NCI-H187 treated with DMSO at 0.1 percent for 48 hours (cell line): Measurements from ENCODE around the gene TWIST2.

Experiments used
- DNase-seq: peaks from one replicate; lab custom pipeline; 2025; lab: John Stamatoyannopoulos, UW

The TWIST2 gene

DNA sequence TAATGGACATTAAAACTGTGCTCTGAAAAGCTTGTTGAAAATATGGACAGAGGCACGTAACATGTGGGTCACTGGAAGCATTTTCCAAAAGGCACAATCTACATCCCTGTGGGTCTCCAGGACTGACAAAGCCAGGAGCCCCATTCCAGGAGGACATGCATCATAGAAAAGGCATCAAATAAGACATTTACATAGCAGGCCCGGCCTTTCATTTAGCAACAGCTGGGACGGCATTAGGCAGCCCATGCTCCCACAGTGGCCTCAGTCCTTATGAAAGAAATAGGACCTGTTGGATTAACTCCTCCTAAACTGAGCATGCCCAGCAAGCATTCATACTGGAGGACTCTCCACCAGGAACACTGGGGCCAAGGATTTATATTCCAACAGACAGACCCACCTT, 72.2 kb downstream of the TWIST2 start:
- DNase-seq, result no peak

DNA sequence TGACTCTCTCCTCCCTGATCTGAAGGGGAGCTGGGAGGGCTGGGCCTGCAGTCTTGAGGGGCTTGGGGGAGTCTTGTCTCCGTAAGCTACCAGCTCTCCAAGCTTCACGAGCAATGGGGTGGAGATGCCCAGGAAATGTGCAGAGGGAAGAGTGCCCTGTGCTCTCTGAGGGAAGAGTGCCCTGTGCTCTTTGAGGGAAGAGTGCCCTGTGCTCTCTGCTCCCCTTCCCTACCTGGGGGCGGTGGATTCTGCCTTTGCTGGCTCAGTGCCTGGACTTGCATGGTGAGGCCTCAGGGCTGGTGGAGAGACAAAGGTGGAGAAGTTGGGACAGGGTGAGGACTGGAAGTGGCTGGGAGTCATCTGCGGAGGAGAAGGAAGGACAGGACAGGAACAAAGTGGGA, 72.7 kb downstream of the TWIST2 start:
- no peak for DNase-seq

DNA sequence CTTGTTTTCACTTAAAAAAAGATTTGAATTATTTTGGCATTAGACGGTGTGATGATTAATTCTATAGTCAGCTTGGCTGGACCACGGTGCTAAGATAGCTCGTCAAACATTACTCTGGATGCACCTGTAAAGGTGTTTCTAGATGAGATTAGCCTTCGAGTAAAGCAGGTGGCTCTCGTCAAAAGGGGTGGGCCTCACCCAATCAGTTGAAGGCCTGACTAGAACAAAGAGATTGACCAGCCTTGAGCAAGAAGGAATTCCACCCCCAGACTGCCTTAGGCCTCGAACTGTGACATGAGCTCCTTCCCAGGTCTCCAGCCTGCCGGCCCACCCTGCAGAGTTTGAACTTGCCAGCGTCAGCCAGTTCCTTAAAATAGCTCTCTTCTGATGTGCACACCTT, 73.4 kb downstream of the TWIST2 start:
- no peak for DNase-seq

DNA sequence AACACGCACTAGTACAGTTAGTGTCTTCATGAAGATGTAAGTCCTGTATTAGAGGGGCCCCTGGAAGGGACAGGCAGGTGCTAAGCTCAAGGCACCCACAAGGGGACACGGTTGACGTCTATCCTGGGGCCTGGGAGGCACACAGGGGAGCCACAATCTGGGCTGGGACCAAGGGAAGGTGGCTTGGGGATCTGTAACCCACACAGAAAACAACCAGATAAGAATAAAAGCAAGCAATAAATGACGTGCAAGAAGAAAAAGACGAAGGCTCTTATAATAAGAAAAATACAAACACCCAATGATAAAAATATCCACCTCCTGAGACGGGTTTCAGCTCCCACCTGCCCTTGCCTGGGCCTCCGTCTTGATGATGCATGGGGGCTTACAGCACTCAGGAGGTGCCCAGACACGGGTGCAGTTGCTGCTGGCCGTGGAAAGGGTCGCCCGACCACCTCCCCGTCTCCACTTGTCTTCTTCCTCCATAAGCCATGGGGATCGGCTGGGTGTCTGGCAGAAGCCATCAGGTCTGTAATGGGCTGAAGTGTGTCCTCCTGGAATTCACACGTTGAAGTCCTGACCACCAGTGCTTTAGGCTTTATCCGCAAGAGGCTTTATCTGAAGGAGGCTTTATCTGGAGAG, 73.9 kb downstream of the TWIST2 start:
- DNase-seq, result no peak

DNA sequence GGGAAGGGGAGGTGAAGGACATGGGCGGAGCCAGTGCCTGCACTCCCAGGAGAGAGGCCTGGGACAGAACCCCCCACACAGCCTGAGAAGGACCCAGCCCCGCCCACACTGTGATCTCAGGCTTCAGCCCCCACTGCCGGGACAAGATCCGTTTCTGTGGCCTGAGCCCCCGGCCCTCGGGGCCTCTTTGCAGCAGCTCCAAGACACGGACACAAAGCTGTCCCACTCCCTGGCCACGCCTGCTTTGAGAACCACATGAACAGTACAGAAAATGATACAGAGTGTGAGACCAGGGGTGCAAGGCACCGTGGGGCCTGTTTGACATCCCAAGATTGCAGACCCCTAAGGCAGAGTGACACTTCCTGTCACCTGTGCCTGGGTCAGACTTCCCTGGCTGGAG, 74.5 kb downstream of the TWIST2 start:
- no peak for DNase-seq

DNA sequence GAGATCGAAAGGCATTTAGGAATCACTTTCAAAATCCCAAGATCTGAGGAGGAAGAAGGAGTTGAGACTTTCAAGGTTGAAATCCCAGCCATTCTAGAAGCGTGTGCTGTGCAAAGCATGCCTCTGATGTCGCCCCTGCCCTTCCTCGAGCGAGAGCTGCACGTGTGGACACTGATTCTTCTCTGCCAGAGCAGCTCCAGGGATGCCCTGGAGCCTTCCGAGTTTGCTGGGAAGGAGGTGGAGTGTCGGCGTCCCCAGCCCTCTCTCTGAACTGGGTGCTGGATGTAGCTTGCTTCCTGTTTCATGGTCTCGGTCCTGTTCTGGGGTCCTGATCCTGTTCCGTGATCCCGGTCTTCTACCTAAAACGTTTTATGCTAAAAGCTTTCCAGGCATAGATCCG, 76.1 kb downstream of the TWIST2 start:
- no peak for DNase-seq

DNA sequence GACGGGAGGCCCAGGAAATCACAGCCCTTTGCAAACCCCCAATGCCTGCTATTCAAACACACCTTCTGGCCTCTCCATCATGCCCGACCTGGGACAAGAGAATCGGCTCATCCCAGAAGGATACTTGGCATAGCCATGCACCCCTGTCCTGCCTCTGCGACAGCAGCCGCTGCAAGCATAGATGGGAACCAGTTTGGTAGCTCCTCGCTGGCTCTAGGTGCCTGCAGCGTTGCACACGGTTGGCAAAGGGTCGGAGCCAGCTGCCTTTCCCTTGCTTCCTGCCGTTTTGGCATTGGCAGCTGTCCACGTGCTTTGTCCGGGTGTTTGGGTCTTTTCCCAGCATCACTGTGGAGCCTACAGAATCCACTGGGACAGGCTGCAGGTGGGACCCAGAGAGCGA, 76.9 kb downstream of the TWIST2 start:
- no peak for DNase-seq

DNA sequence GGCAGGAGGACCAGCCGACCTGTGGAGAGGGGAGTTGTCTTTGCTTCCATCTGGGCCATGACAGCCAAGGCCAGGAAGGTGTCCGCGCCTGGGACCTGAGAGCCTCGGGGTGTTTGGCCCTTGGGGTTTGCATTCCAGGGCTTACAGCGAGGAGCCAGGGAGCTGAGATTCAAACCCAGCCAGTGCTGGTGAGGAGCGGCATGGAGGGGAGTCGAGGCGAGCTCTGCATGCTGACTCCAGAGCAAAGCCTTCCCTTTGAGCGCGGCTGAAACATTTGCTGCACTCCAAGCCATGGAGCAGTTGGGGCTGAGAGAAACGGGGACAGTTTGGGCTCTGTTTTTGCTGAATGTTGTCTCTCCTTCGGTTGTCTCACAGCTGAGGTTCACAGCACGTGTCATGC, 77.4 kb downstream of the TWIST2 start:
- no peak for DNase-seq

DNA sequence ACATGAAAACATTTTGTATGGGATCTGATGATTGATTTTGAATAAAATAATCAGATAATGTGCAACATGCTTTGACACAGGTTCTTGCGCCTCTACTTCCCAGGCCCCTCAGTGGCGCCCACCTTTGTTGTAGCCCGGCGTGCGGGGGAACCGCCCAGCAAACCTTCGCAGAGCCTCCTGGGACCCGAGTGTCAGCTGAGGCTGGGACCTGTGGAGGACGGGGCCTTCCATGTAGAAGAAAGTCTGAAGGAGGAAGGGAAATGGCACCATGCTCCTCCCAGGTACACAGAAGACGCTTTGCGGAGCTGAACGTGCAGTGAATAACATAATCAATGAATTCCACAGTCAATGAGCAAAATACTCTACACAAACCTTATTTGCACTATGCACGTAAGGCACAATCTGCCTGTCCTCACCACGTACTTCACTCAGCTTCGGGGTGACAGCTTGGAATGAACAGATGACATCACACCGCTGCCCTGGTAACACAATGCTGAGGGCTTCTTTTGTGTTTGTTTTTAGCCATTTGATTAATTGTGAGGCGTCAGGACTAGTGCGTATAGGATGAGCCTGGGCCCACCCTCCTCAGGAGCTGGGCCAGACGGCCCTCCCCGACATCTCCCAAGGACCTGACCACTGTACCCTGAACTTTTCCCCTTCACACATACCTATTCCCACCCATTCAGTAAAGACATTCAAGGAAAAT, 78.1 kb downstream of the TWIST2 start:
- DNase-seq, result no peak

DNA sequence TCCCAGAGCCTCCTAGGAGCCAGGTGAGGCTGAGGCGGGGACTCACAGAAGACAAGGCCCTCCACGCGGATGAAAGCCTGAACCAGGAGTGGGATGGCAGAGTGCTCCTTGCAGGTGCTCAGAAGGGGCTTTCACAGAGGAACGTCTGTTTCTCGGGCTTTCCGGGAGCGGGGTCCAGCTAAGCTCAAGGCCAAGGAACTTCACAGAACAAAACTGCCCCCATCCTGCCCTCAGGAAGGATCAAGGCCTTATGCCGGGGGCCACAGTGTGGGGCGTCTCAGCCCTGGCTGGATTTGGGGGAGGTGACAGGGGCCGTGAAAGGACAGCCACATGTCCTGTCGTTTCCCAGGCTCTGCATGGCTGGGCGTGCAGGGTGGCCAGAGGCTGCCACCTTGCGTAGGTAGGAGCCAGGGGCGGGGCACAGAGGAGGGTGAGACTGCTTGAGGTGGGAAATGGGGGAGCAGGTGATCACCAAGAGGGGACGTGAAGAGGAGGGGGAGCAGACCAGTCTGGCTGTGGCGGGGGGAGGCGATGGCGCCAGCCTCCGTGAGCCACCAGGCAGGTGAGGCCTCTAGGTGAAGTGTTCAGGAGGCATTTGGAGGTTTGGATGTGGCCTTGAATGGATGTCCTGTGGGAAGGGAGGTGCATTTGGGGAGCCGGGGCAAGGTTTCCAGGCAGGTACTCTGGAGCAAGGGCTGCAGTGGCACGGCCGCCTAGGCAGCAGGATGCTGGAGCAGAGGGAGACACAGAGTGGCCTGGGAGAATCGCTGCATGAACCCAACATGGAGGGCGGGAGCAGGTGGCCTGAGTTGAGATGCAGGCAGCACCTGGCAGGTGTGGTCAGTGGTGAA, 79.1 kb downstream of the TWIST2 start:
- no peak for DNase-seq

DNA sequence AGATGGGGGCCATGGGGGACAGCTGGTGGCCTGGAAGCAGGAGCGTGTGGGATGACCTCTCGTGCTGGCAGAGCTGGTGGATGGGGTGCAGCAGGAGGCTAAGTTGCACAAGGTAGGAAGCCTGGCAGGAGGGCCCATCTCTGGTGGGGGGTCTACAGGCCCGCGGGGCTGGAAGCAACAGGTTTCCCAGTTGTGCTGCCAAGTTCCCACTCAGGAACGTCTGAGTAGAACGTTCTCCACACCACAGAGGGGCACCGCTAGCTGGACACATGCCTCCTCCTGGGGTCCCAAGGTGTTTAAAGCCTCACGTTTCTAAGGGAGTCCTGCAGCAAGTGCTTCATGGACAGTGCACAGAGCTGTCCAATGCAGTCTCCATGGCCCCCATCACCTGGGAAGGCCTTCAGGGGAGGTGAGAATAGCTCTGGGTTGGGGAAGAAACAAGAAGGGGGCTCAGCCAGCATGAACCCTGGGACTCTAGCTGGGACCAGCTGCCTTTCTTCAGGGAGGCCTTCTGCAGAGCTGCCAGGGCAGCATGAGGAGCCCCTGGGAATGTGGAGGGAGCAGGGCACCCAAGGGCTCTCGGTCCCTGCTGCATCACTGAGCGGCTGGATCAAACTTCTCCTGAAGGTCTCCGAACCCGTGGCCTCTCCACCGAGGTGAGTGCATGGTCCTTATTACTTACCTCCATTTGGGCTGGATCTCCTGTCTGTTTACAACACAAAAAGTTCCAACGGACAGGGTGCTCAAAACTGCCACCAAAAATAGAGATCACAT, 80.0 kb downstream of the TWIST2 start:
- DNase-seq, result no peak

DNA sequence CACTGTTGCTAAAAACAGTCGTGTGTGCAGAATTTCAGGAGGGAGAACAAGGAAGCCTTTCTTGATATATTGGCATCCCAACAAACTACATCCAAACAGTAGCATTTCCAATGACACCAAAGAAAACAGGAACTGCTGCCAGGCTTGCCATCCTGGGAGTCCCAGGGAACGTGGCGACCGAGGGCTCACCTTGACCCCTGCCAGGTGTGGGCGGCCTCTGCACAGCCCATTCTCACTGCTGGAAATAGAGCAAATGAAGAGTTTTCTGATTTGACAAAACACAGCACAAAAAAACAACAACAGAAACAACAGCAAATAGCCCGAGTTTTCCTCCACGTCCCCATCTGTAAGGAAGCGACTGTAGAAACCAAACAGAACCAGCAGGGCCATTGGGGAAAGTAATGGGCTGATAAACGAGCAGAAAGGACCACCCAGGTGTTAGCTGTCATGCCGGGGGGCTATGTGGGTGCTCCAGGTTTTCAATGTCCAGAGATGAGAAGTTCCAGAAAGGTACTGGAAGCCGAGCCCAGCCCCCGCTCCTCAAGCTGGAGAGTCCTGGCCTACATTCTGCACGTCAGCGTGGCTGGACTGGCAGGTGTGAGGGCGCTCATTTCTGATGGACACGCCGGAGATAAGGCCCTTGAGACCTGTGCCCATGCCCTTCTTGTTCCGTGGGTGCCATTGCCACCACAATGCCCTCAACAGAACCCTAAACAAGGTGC, 80.8 kb downstream of the TWIST2 start:
- no peak for DNase-seq

DNA sequence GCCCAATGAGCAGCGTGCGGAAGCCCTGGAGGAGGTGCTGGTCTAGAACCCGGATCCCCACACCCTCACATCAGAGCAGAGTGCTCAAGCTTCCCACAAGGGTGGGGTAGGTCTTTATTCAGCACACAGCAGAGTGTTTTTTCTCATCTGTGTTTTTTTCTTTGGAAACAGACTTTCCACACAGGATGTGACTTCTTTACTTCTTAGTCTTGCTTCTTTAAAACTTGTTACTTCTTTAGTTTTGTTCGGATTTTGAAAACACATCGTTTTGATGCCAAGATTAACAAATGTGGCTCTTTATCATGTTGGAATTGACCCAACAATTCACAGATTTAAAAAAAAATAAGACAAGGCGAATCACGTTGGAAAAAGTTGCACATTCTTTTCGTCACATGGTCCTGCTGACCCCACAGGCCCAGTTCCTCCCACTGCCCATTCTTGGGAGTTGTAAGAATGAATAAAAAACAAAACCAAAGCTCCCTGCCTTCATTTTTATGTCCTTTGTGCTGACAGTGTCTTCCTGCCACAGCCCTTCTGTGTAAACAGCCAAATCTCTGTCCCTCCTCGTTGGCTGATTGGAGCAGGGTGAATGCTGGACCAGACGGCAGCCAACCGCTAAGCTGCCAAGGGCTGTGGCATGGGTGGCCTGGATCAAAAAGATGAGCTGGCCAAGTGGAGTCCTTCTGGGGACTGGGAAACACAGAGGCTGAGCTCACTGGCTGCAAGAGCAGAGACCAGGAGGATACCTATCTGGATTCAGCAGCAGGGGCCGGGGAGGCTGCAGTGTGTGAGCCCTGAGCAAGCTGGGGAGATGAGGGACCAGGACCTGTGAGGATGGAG, 81.6 kb downstream of the TWIST2 start:
- no peak for DNase-seq

DNA sequence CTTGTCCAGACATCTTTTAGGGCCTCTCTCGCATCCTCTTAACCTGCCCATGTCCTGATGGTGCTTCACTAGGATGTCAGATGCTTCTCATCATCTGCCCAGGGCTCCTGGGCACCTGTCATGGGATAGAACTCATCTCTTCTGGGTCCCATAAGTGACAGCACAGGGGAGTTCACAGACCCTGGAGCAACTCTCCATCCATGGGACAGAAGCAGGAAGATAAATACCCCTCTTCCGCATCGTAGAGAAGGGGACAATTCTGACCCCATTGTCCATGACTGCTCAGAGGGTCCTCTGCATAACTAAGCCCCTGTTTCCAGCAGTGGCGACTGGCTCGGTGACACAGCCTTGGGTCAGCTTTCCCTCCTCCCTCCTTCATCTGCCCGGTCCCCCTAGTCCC, 82.3 kb downstream of the TWIST2 start:
- DNase-seq, result no peak

DNA sequence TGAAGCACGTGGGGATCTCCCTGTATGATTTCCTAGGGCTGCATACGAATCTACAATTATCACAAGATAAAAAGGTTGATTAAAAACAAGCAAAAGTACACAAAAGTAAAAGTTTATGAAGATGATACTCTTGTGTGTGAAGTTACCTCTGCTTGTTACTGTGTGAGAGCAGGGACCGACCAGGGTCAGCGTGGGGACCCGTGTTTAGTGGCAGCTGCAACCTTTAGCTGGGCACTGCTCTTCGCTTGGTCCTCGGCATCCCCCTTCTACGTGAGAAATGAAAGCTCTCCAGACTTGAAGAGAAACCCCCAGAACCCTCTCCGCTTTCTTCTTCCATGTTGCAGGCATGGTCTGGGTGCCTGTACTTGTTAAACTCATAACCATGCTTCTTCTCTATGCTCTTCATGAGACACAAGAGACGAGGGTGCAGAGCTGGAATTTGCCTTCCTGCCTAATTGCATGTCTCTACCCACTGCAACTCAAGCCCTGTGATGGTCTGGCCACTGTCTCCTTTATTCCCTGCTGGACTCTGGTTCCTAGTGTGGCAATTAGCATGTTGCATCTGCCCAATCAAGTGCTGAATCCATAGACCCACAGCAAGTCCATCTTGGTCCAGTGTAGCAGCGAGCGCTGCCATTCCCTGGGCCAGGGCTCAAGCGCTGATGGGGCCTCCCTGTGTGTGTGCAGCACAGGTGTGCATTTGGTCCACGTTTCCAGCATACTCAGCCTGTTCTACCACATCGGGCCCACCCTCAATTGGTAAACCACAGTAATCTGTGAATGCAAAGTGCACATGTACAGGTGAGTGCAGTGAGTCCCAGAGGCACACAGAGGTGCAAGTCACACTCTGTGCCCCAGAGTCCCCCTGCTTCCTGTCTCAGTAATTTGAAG, 88.5 kb downstream of the TWIST2 start:
- DNase-seq, result no peak

DNA sequence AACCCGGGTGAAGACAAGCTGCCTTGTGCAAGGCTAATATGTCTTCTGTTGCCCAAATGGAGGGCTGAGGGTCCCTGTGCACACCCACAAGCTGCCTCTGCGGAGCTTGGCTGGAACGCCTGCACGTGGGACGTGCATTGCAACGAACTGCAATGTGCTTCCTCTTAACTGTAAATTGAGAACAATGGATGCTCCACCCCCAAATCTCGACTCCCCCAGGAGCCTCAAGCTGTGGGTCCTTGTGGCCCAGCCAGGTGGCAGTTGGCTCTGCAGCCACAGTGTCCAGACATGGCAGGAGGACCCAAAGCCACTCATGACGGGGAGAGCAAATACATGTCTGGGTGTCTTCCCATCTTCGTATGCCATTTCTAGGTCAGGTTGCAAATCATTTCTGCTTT, 90.1 kb downstream of the TWIST2 start:
- no peak for DNase-seq

DNA sequence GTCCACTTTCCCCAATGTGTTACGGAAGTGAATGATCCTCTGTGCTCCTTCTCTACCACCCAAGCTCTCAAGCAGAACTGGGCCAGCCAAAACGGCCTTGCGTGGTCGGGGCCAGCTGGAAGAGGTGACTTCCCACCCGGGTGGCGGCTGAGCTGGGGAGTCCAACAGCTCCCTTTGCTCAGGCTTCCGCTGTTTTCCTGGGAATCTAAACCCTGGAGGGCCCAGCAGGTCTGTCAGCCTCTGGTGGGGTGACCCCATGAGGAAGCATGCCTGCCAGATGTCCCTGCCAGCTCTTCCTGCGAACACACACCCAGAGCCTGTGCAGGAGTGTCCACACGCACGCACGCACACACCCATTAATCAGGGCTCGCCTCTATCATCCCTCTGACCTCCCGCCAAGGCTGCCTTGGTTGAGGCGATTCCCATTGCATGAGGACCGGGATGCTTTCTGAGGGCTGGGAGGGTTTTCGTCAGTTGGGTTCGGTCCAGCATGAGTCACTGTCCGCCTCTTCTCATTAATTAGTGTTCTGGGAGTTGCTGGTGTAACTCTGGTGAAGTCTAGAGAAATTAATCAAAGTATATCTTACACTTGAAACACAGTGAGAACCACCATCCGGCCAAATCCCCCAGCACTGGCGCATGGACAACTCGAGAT, 90.6 kb downstream of the TWIST2 start:
- DNase-seq, result no peak

DNA sequence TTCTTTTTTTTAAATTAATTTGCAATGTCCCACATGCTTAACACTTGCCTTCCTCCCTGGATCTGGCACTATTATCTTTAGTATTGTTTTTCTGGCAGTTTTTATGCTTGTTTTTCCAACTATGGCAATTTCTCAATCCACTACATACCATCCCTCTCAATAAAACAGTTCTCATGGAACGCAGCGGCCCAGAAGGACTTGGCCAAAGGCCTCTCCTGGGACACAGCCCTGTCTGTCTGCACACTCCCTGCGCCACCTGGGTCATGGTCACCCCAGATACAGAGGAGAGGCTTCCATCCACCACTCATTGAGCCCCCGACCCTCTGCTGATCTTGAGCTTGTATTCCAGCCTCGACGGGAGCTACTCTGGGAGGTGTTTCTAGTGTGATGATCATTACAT, 91.2 kb downstream of the TWIST2 start:
- no peak for DNase-seq
